Upper lobe of right lung (tissue), 1 donor: ENCODE data around the gene TKT. TPM values are rescaled to one million over a fixed set of nuclear protein-coding genes. Genes with fewer than 3 reads are reported as not detected.

Experiments used
- ATAC-seq: fragments of 200-7000 bp; cut with Tn5 transposase; one replicate; pipeline ENCODE4 v1.9.1; 2020; ENCODE audit warnings: mild to moderate bottlenecking, moderate library complexity
- DNase-seq: peaks from one replicate; pipeline ENCODE4 v3.0.0-alpha.2; 2020
- H3K27ac ChIP-seq: fragments of 200-600 bp; one replicate; pipeline ENCODE4 v1.8.0; 2022
- H3K27me3 ChIP-seq: fragments of 200-600 bp; one replicate; pipeline ENCODE4 v1.8.0; 2022; ENCODE audit warnings: mild to moderate bottlenecking
- H3K36me3 ChIP-seq: fragments of 200-600 bp; one replicate; pipeline ENCODE4 v1.8.0; 2022
- H3K4me1 ChIP-seq: fragments of 200-600 bp; one replicate; pipeline ENCODE4 v1.8.0; 2022
- H3K4me3 ChIP-seq: fragments of 200-600 bp; one replicate; pipeline ENCODE4 v1.8.0; 2022; ENCODE audit warnings: mild to moderate bottlenecking
- H3K9me3 ChIP-seq: fragments of 200-600 bp; one replicate; pipeline ENCODE4 v1.8.0; 2022
- CTCF ChIP-seq: fragments of 200-600 bp; IDR thresholded peaks from one replicate; pipeline ENCODE4 v1.8.0; 2022; ENCODE audit warnings: antibody characterized with exemption
- intact Hi-C: fragments of 100-400 bp; cut with DNase I; formaldehyde crosslinking; loops from one replicate; pipeline ENCODE4 v1.11.0; 2022
- total RNA-seq: library from RNA; stranded (reverse); fragmentation: NEBNext Ultra II Directional; extraction: Animal tissue kit (Norgen Biotek cat#: 25700); gene quantifications from one replicate; pipeline ENCODE4 v1.2.1, GENCODE V29; 2021
- donor health status: DM: no; HTN: yes; CAD: no; lungs with severe emphysema.

TKT gene
- total RNA-seq, 1 donor from 2014 or later: 432 TPM

GRCh38 chr3:53225181-53225580 is 30.6 kb downstream of the TKT start:
- Histone ChIP-seq H3K36me3 (peaks cover 69% of the 10 kb centered on the region), H3K9me3 (no peaks in the 10 kb centered on the region), H3K27ac (no peak overlapping the region), H3K27me3 (no peaks in the 10 kb centered on the region), H3K4me1 (no peaks in the 10 kb centered on the region), H3K4me3 (no peak overlapping the region)
- no peak for TF ChIP-seq CTCF
- intact Hi-C loops: no loop called here
- DNase-seq (peak; percentile 51), ATAC-seq (no peak)

GRCh38 chr3:53224536-53224935 is 31.3 kb downstream of the TKT start:
- no peak overlapping the region for H3K4me3 ChIP-seq
- H3K27ac ChIP-seq: no peak overlapping the region
- no peaks in the 10 kb centered on the region for H3K9me3 ChIP-seq
- DNase-seq: peak; percentile 44
- H3K4me1 ChIP-seq: no peaks in the 10 kb centered on the region
- no peak for TF ChIP-seq CTCF
- intact Hi-C loops: no loop called here
- H3K27me3 ChIP-seq: no peaks in the 10 kb centered on the region
- ATAC-seq: no peak
- peaks cover 63% of the 10 kb centered on the region for H3K36me3 ChIP-seq

GRCh38 chr3:53224026-53224425 is 31.8 kb downstream of the TKT start:
- no peaks in the 10 kb centered on the region for H3K9me3 ChIP-seq
- peak; percentile 47 for DNase-seq
- ATAC-seq: no peak
- no peak overlapping the region for H3K4me3 ChIP-seq
- intact Hi-C loops: no loop called here
- H3K27ac ChIP-seq: no peak overlapping the region
- TF ChIP-seq CTCF: no peak
- peaks cover 58% of the 10 kb centered on the region for H3K36me3 ChIP-seq
- H3K4me1 ChIP-seq: no peaks in the 10 kb centered on the region
- no peaks in the 10 kb centered on the region for H3K27me3 ChIP-seq

- Histone ChIP-seq H3K36me3 (peaks cover 53% of the 10 kb centered on the region), H3K4me1 (no peaks in the 10 kb centered on the region), H3K27me3 (no peaks in the 10 kb centered on the region), H3K4me3 (no peak overlapping the region), H3K9me3 (no peaks in the 10 kb centered on the region), H3K27ac (no peak overlapping the region)
- intact Hi-C loops: no loop called here
- no peak for ATAC-seq
- no peak for TF ChIP-seq CTCF
- no peak for DNase-seq
Observed at GRCh38 chr3:53223541-53223966, 32.3 kb downstream of the TKT start.

GRCh38 chr3:53223025-53223424 is 32.8 kb downstream of the TKT start:
- intact Hi-C loops: no loop called here
- no peaks in the 10 kb centered on the region for H3K27me3 ChIP-seq
- ATAC-seq: no peak
- no peak for TF ChIP-seq CTCF
- H3K4me3 ChIP-seq: no peak overlapping the region
- no peaks in the 10 kb centered on the region for H3K4me1 ChIP-seq
- DNase-seq: peak; percentile 36
- no peak overlapping the region for H3K27ac ChIP-seq
- H3K36me3 ChIP-seq: peaks cover 48% of the 10 kb centered on the region
- H3K9me3 ChIP-seq: no peaks in the 10 kb centered on the region
